HG02678 (cell line): ENCODE data around the gene CIBAR2.

Source experiments
- ATAC-seq: cut with Tn5 transposase; IDR thresholded peaks from one replicate; pipeline ENCODE4 v1.9.1; 2021; ENCODE audit warnings: mild to moderate bottlenecking, moderate library complexity; ENCODE audit not compliant: unreplicated experiment

The CIBAR2 gene

DNA sequence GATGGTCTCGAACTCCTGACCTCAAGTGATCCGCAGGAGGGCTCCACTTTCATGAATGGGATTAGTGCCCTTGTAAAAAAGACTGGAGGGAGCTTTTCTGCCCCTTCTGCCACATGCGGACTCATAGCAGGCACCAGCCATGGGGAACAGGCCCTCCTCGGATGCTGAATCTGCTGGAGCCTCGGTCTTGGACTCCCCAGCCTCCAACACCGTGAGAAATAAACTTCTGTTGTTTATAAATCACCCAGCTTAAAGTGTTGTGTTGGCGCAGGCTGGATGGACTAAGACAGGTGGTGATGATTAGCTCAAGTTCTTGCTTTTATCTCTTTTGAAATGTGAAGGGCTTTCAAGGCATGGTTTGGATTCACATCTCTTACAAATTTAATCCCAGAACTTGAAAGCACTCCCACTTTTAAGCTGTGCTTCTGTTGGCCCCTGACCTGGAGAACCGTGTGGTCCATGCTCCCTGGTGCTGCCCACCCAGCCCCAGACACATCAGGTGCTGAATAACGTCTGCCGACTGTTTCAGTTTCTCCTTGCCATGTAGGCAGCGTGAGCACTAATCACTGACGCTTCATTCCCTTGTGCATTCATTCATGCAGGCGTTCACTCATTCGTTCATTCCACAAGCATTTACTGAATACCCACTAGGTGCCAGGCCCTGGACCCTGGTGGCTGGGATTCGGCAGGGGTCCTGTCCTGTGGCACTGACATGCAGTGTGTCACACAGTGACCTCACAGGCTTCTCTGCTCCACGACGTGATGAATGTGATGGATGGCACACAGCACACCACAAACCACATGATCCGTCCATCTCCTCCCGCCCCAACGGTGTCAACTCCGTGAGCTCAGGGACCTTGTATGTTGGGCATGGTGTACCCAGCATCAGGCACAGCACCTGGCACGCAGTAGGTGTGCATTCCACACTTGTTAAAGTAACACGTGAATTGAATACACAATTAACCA lies 8.9 kb downstream of the CIBAR2 start:
- ATAC-seq = no peak

DNA sequence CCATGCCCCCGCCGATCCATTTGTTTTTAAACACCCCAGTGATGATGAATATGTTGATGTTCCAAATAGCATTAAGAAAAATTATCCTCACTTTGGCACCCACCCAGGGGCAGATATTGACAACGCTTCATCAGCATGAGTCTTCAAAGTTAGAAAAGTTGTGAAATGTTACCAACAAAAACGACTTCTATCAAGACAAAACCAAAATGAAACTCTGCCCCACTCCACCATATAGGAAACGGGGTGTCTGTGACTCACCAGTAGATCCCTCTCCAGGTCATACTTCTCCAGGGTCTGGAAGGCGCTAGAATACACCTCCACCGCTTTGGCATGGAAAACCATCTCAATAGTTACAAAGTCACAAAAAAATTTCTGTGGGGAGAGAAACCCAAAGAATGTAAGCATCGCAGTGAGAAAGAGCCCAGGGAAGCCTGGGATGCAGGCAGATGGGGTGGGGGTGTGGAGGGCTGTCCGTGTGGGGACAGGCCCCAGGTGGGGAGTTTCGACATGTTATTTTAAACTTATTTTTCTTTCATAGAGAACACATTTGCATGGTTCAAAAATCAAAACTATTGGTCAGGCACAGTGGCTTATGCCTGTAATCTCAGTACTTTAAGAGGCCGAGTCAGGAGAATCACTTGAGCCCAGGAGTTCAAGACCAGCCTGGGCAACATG lies 10.2 kb downstream of the CIBAR2 start:
- ATAC-seq = no peak

DNA sequence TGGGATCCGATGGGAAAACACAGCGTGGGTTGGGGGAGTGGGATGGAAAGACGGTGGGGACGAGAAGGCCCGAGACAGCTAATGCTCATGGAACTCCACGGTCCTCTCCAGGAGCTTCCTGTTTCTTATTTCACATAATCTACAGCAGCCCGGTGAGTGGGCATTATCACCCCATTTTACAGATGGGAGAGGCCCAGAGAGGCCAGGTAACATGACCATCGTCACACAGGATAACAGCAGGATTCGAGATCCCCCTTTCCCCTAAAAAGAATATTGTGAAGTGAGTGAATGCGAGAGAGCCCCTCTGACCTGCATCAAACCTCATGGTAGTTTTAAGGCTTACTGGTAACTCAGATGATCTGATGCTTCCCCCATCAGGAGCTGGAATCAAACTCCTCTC lies 12.0 kb downstream of the CIBAR2 start:
- no peak for ATAC-seq

DNA sequence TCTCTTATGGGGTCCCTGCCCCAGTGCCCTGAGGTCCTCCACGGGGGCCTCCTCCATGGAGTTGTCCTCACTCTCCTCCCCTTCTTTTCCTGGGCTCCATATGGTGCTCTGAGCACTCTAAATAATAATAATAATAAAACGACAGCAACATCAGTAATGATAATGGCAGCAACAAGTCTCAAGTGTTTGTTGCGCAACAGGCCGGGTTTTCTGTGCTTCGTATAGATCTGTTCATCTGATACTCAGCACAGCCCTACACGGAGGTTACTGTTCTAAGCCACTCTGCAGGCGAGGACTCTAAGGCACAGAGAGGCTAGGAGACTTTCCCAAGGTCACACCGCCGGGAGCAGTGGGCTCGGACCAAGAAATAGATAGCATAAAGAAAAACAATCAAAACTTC lies 13.7 kb downstream of the CIBAR2 start:
- ATAC-seq = no peak

DNA sequence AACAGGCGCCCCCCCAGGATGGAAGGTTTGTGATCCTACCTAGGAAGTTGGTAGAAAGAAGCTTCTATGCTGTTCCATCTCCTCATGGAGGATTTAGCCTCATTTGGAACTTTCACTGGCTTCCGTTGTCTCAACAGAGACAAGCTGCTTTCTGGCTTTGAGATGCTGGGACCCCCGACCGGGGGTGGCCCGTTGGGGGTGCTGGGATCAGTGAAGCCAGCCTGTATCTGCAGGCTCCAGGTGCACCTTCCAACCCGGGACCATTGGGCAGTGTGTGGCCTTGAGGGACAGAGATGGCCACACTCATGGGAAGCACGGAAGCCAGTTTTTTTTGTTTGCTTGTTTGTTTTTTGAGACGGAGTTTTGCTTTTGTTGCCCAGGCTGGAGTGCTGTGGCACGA lies 15.4 kb downstream of the CIBAR2 start:
- no peak for ATAC-seq

DNA sequence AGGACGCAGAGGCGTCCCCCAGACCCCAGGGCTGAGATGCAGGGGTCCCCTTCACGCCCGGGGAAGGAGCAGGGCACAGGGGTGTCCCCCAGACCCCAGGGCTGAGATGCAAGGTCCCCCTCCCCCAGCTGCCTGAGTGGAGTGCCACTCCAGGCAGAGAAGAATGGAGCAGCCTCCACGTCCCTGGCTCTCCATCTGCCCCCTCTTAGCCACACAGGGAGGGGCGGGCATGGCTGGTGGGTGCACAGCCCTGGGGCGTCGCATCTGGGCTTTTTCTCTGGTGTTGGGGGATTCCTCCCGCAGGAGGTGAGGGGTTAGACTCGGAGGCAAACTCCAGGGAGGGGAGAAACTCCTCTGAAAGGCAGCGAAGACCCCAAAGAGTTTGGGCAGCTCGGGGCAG lies 17.5 kb downstream of the CIBAR2 start:
- no peak for ATAC-seq

DNA sequence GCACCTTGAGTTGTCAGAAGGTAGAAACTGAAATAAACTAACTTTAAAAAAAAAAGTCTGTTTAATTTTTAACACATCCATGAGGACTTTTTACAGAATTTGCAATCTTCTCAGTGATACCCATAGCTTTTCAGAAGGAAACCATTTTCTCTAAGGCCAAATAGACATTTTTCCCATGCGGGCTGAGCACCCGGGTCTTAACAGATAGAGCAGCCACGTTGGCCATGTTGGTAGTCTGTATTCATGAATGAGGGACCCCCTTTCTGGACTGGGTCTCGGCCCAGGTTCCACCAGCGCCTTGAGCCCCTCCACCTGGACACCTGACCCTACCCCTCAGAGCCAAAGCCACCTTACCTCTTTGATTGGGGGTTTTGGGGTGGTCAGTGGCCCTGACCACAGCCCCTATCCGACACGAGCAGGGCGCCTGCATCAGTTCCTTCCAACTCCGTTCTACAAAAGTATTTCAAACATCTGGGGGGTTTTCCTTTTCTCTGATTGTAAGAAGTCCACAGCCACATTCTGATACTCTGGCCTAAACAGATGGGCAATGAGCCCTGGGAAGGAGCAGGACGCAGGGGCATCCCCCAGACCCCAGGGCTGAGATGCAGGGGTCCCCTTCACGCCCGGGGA lies 18.0 kb downstream of the CIBAR2 start:
- ATAC-seq = no peak

DNA sequence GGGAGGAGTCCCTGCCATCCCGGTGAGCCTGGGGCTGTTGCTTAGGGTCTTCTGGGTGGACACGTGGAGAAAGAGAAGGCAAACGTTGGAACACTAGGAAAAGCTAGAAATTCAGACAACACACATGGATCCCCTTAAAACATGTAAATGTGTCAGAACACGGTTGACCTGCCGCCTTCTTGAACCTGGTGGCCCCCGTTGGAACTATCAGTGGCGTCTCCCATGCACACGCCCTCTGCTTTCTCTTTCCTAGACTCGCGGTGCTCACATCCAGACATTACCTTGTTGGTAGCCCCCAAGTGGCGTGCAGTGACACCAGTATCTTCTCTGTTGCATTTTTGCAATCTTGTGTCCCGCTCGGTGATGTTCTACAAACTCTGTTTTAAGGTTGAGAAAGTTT lies 18.6 kb downstream of the CIBAR2 start:
- no peak for ATAC-seq

DNA sequence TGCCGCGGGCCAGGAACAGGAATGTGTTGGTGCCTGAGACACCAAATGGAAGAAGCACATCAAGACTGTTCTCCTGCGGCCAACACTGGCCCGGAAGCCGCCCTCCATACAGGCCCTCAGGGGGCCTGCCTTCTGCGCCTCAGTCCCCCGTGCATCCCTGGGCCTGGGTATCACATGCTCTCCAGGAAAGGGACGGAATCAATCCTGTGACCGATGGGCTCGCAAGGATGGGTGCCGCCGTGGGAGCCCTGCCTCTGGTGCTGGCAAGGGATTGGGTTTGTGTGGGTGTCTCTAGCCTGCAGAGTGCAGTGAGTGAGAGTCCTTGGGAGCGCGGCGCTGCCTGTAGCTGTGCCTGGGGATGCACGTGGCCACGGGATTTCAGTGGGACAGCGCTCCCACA lies 19.4 kb downstream of the CIBAR2 start:
- no peak for ATAC-seq

DNA sequence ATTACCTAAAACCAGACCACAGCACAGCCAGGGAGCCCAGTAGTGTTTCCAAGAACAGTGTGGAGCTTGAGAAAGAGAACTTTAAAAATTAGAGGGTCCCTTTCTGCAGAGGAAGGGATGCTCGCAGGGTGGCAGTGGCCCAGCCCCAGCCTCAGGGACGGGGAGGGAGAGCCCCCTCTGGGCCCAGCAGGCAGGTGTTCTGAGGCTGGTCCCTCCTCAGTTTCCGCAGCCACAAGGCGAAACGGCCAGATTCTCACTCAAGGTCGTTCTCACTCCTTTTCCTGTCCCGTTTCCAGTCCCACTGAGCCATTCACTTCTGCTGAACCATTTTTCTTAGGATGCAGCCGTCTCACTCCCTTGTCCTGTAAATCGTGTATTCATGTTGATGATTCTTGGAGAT lies 20.0 kb downstream of the CIBAR2 start:
- ATAC-seq = no peak

DNA sequence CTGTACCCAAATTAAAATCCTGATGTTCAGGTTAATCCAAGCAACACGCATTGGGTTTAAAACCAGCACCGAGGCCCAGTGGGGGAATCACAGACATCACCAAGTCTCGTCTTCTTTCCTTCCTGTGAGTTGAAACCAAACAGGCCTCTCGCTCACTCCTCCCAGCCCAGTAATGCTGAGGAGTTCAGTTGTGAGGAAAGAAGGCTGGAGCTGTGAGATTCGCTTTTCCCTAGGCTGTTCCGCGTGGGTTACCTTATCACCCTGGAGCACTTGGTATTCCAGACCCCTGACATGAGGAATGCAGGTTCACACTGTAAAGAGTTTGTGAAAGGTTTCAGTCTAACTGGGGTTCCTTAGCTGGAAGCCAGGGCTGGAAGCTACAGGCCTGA lies 20.8 kb downstream of the CIBAR2 start:
- no peak for ATAC-seq

DNA sequence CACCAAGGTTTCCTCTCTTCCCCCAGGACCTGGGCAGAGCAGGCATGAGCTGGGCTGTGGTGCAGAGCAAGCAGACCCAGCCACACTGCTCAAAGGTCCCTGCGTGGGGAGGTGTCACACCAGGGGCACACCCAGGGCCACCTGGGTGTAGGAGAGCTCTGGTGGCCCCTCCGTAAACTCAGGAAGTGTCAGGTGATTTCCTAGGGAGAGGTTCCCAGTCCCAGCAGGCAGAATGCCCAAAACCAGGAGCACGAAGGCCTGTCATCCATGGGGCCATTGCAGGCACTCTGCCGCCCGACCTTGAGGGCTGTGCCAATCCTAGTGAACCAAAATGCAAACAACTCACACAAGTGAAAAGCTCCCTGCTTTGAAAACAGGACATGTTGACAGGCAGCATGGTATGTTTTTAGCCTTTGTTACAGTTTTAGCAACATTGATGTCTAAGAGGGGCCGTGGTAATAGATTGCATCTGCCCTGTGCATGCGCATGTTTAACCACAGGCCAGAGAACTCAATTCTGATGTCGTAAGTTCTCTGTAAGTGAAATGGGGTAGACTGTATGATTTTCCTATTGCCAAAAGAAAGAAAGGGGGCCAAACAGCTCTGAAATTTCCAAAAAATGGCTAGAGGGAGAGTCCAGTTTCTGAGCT lies 21.3 kb downstream of the CIBAR2 start:
- ATAC-seq = no peak

DNA sequence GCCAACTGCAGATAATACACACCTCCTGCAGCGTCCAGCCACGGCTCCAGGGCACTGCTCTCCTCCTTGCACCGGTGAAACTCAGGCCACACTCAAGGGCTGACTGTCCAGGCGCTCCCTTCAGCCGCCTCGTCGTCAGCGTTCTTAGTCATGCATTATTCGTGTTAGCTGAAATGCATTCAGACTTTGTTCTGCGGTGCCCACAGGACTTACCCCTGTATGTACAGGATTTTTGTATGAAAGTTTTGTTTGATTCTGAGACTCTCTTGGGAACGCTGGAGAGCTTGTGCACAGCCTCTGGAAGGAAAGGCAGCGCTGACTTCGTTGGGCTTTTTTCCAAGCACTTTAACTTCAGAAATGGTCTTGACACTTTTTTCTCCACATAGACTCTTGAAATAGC lies 22.1 kb downstream of the CIBAR2 start:
- ATAC-seq = no peak

DNA sequence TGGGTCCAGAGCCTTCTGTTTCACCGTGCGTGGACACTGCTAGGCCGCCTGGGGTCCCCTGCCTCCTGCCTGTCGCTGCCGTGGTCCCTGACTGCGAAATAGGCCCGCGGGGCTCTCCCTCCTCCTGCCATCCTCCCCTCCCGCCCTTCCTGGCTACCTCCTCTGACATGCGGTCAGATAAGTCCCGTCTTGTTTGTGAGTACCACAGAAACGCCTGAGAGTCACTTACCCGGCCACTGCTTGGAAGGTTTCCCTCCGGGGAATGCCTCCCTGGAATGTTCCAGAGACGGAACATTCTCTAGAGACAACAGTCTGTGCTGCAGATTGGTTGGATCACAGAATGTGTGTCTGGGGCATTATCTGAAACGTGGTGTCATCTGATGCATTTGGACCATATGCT lies 22.7 kb downstream of the CIBAR2 start:
- ATAC-seq = no peak

DNA sequence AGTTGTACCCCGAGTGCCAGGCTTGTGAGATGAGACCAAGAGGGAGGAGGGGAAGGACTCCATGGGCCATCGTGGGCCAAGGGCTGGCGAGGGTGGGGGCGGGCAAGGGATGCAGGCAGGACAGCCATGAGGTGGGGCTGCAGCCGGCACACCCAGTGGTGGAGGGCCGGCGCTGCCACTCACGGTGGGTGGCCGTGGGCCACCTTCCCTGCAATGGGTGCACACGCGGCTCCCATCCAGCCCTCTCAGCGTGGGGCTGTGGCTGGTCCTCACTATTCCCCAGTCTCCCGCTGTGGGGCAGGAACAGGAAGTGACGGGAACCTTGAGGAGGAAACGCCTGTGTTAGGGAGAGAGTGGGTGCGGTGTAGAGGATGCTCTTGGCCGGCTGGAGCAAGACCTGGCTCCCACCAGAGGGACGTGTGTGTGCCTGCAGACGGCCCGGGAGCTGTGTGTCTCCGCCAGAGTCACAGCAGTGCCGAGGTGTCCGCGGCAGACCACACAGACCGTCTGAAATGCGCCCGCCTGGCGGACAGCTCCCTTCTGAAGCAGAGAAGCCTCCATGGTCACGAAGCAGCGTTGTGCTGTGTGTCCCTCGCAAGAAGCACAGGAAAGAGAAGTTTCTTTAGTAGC lies 23.6 kb downstream of the CIBAR2 start:
- ATAC-seq = no peak

DNA sequence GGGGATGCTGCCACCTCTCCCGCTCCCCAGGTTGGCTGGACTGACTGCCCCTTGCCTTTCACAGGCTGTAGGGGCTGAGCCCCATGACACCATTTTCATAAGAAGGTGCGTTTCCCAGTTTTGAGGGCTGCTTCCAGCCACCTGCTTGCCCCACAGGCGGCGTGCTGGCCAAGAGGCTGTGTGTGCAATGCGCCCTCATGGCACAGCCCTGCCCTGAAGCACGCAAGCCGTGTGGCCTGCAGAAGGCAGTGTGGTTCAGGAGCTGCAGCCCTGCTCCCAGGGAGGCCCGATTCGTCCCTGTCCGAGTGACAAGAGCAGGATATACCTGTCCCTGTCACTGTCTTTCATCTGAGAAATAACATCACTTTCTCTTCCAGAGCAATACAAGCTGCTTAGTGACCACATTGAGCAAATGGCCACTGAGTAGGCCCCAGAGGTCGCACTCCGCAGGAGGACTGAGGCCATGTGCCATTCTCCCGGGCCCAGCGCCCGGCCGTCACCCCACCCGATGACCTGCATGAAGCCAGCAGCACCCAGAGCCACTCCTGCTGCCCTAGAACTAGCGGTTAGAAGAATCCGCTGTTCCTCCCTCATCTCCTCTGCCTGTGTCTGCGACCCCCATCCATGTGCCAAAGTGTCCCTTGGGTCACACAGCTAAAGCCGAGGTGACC lies 24.2 kb downstream of the CIBAR2 start:
- ATAC-seq = no peak

DNA sequence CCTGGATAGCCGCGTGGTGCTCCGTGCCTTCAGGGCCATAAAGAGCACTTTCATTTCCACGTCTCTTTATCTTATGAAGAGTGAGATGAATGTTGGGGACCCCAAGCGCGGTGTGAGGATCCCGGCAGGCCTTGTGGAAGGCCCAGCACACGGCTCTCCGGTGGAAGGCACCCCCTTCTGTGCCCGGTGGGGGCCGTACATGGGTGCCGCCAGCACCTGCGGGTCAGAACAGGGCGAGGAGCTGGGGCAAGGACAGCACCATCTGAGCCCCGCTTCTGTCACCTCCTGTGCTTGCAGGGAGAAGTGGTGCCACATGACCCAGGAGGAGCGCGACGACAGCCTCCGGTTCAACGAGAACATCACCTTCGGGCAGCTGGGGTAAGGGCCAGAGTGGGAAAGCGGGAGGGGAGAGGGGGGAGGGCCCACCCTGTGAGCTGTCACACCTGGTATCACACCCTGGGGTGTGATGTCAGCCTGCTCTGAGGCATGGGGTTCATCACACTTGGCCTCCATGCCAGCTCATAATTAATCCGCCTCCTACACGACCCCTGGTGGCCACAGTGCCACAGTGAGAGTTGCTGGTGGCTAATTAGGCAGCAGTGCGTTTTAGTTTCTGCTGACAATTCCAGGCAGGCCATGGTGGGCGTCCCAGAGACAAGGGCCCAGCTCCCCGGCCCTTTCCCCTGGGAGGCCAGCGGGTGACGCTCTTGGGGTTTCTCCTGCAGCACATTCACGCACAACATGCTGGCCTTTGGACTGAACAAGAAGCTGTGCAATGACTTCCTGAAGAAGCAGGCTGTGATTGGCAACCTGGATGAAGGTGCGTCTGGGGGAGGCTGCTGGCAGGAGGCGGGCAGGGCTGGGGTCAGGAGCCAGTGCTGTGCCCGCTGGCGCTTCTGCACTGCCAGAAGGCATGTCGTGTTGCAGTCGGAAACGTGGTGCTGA lies 25.7 kb downstream of the CIBAR2 start:
- peak; percentile 47 for ATAC-seq

DNA sequence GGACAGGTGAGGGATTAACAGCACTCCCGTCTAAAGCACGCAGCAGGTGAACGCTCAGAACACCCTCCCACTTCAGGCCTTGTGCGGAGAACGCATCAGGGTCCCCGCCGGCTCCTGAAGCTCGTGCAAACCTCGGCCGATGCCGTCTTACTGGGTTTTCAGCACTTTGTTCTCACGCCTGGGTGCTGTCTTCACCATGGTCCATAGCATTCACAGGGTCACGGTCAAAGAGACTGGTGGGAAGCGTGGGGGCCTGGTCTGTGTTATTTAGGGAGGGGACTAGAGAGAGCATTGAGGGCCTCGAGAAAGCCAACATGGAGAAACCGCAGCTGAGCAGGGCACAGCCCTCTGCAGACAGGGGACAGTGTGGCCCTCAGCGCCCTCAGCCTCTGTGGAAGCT lies 26.6 kb downstream of the CIBAR2 start:
- ATAC-seq = no peak

DNA sequence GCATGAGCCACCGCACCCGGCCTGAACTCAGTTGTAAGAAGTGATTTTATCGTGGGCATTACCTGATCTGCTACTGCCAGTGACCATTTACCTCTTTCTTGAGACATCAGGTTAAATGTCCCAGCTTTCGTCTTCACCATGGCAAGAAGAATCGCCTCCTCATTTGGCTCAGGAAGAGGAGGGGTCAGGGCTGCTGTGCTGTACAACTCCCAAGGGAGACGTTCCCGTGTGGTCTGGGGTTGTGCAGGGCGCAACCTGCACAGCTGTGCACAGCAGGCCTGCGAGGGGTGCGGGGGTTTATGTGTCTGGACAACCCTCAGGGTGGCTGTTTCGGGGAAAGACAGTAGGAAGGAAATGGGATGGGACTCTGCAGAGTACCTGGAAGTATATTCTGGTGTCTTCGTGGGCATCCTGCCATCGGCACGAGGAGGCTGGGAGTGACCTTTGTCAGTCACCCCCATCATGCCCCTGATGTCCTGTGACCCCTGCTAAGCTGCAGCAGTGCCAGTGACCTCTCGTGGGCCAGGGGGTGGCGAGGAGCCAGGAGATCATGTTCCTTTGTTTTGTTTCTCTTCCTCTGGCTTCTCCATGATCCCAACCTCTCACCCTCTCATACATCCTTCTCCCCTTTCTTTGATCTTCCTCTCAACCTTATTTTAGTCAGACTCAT lies 27.3 kb downstream of the CIBAR2 start:
- ATAC-seq = no peak
